H1 (cell line): ENCODE data around the gene PTTG1IP. TPM values are rescaled to one million over a fixed set of nuclear protein-coding genes. Genes with fewer than 3 reads are reported as not detected.

Source experiments
- CTCF ChIA-PET: fragments of 300-600 bp; sonication (Branson Sonifier 250); formaldehyde crosslinking; loops from one replicate; lab custom pipeline; 2021; ENCODE audit not compliant: partially characterized antibody; lab: Charles Lee
- POLR2A ChIA-PET: fragments of 300-600 bp; sonication (Branson Sonifier 250); formaldehyde crosslinking; loops from one replicate; lab custom pipeline; 2021; ENCODE audit warnings: inconsistent platforms; ENCODE audit not compliant: partially characterized antibody; lab: Charles Lee
- DNase-seq, 2 experiments: peaks; one replicate each; pipeline versions ENCODE4 v3.0.0 to v3.0.0-alpha.2; 2010 to 2022; ENCODE audit warnings: low spot score in 2 of 2, low read depth in 1 of 2, mixed read lengths in 1 of 2
- FAIRE-seq: peaks from 2 replicates; lab custom pipeline; 2011; peaks lifted over from hg19 to GRCh38; lab: Jason Lieb, UNC
- H2AFZ ChIP-seq: 2 replicates; pipeline ENCODE4 v1.8.1; 2012; ENCODE audit warnings: low read length, inconsistent platforms
- H2AK5ac ChIP-seq: 2 replicates; pipeline ENCODE4 v1.6.1; 2013; ENCODE audit warnings: low read depth, low read length
- H2BK120ac ChIP-seq: replicated peaks from 2 replicates; pipeline ENCODE3; 2013; ENCODE audit warnings: low read depth, low read length, inconsistent platforms
- H2BK12ac ChIP-seq: 2 replicates; pipeline ENCODE4 v1.6.1; 2013; ENCODE audit warnings: low read depth, low read length
- H2BK15ac ChIP-seq: 2 replicates; pipeline ENCODE4 v1.6.1; 2013; ENCODE audit warnings: low read length
- H2BK20ac ChIP-seq: 2 replicates; pipeline ENCODE4 v1.6.1; 2013; ENCODE audit warnings: low read length
- H2BK5ac ChIP-seq: 2 replicates; pipeline ENCODE4 v1.6.1; 2013; ENCODE audit warnings: low read depth, low read length
- H3K14ac ChIP-seq: 2 replicates; pipeline ENCODE4 v1.6.1; 2013; ENCODE audit warnings: inconsistent platforms; ENCODE audit not compliant: insufficient read length
- H3K18ac ChIP-seq: 2 replicates; pipeline ENCODE4 v1.6.1; 2013; ENCODE audit warnings: low read length; ENCODE audit errors: extremely low read depth
- H3K23ac ChIP-seq: 2 replicates; pipeline ENCODE4 v1.6.1; 2013; ENCODE audit warnings: inconsistent platforms; ENCODE audit not compliant: insufficient read length
- H3K23me2 ChIP-seq: 2 replicates; pipeline ENCODE4 v1.6.1; 2013; ENCODE audit warnings: low read depth, low read length
- H3K27ac ChIP-seq: 2 replicates; pipeline ENCODE4 v1.6.1; 2011; ENCODE audit warnings: low read depth, low read length, inconsistent platforms
- H3K27me3 ChIP-seq, 4 experiments: replicated peaks in 1 of 4; 1 replicate in 1 of 4; 2 replicates in 3 of 4; pipeline versions ENCODE4 v1.6.1 to v1.8.1; 2011 to 2013; ENCODE audit warnings: low read length in 3 of 4, mild to moderate bottlenecking in 3 of 4, inconsistent platforms in 2 of 4, mixed read lengths in 2 of 4, moderate library complexity in 1 of 4; ENCODE audit not compliant: control insufficient read depth in 3 of 4, insufficient read depth in 3 of 4; ENCODE audit errors: extremely low read depth in 1 of 4
- H3K36me3 ChIP-seq, 4 experiments: 2 replicates each; pipeline versions ENCODE4 v1.6.1 to v1.8.1; 2011 to 2013; ENCODE audit warnings: mild to moderate bottlenecking in 4 of 4, low read length in 3 of 4, moderate library complexity in 2 of 4, control low read depth in 1 of 4, inconsistent platforms in 1 of 4; ENCODE audit not compliant: insufficient read depth in 4 of 4, control insufficient read depth in 2 of 4
- H3K4ac ChIP-seq: replicated peaks from 2 replicates; pipeline ENCODE3; 2013; ENCODE audit warnings: low read length, low read depth, mixed read lengths, inconsistent platforms; ENCODE audit not compliant: insufficient read length
- H3K4me1 ChIP-seq, 4 experiments: replicated peaks in 1 of 4; 1 replicate in 1 of 4; 2 replicates in 3 of 4; pipeline versions ENCODE4 v1.6.1 to v1.8.1; 2011 to 2013; ENCODE audit warnings: low read length in 3 of 4, inconsistent platforms in 2 of 4, mixed read lengths in 1 of 4; ENCODE audit not compliant: insufficient read depth in 4 of 4, control insufficient read depth in 3 of 4
- H3K4me2 ChIP-seq, 2 experiments: 2 replicates each; pipeline versions ENCODE4 v1.6.1 to v1.8.1; 2011 to 2013; ENCODE audit warnings: low read depth in 2 of 2, low read length in 2 of 2, control low read depth in 1 of 2, inconsistent platforms in 1 of 2, mild to moderate bottlenecking in 1 of 2; ENCODE audit not compliant: insufficient read depth in 1 of 2
- H3K4me3 ChIP-seq, 4 experiments: fragments of 200-600, 300-600 bp in 1 of 4; sonication (generic), shearing (Covaris generic), sonication (Bioruptor Twin) in 1 of 4; 2 replicates each; pipeline versions ENCODE4 v1.5.1 to v1.8.1; 2011 to 2016; ENCODE audit warnings: low read length in 4 of 4, low read depth in 3 of 4, control low read depth in 2 of 4, inconsistent platforms in 2 of 4, mild to moderate bottlenecking in 2 of 4, mixed read lengths in 1 of 4, moderate library complexity in 1 of 4; ENCODE audit not compliant: insufficient read depth in 2 of 4; ENCODE audit errors: extremely low read depth in 1 of 4
- H3K56ac ChIP-seq: replicated peaks from 2 replicates; pipeline ENCODE3; 2013; ENCODE audit warnings: low read depth, mild to moderate bottlenecking, mixed read lengths, low read length, inconsistent platforms; ENCODE audit not compliant: insufficient read length
- H3K79me1 ChIP-seq: 2 replicates; pipeline ENCODE4 v1.6.1; 2013; ENCODE audit warnings: low read depth, low read length, control low read depth
- H3K79me2 ChIP-seq, 2 experiments: 2 replicates each; pipeline versions ENCODE4 v1.6.1 to v1.8.1; 2012 to 2013; ENCODE audit warnings: low read length in 2 of 2, mild to moderate bottlenecking in 2 of 2, inconsistent platforms in 1 of 2; ENCODE audit not compliant: insufficient read depth in 2 of 2, control insufficient read depth in 1 of 2
- H3K9ac ChIP-seq, 4 experiments: replicated peaks in 1 of 4; 1 replicate in 1 of 4; 2 replicates in 3 of 4; pipeline versions ENCODE4 v1.6.1 to v1.8.1; 2011 to 2013; ENCODE audit warnings: low read depth in 3 of 4, low read length in 3 of 4, control low read depth in 2 of 4, mild to moderate bottlenecking in 2 of 4, moderate library complexity in 2 of 4, inconsistent platforms in 1 of 4; ENCODE audit errors: extremely low read depth in 1 of 4
- H3K9me3 ChIP-seq, 2 experiments: 2 replicates each; pipeline versions ENCODE4 v1.6.1 to v1.8.1; 2012 to 2013; ENCODE audit warnings: mild to moderate bottlenecking in 2 of 2, moderate library complexity in 2 of 2, control low read depth in 1 of 2, inconsistent platforms in 1 of 2, low read depth in 1 of 2, low read length in 1 of 2, mixed read lengths in 1 of 2; ENCODE audit not compliant: insufficient read depth in 2 of 2
- H4K20me1 ChIP-seq, 2 experiments: replicated peaks in 1 of 2; 2 replicates each; pipeline versions ENCODE3 to v1.8.1; 2011 to 2013; ENCODE audit warnings: inconsistent platforms in 2 of 2, low read length in 2 of 2, mild to moderate bottlenecking in 1 of 2; ENCODE audit not compliant: insufficient read depth in 2 of 2, control insufficient read depth in 1 of 2
- H4K5ac ChIP-seq: 2 replicates; pipeline ENCODE4 v1.6.1; 2013; ENCODE audit warnings: low read length, low read depth, mixed read lengths, inconsistent platforms; ENCODE audit not compliant: insufficient read length
- H4K8ac ChIP-seq: 2 replicates; pipeline ENCODE4 v1.8.0; 2013; ENCODE audit warnings: mild to moderate bottlenecking, moderate library complexity, low read length, inconsistent platforms; ENCODE audit not compliant: insufficient read depth; ENCODE audit errors: extremely low read depth
- H4K91ac ChIP-seq: replicated peaks from 2 replicates; pipeline ENCODE3; 2013; ENCODE audit warnings: low read length, mixed read lengths, inconsistent platforms; ENCODE audit not compliant: insufficient read length
- ASH2L ChIP-seq: fragments of 200-600, 300-600 bp; sonication (generic); IDR thresholded peaks from one replicate; pipeline ENCODE4 v1.7.1; 2017; ENCODE audit warnings: low read length
- BACH1 ChIP-seq: IDR thresholded peaks from 2 replicates; pipeline ENCODE4 v1.6.1; 2012; ENCODE audit warnings: low read length, improper control_type of control experiment
- CBX8 ChIP-seq: fragments of 300-800, 300-1000 bp; sonication (generic); IDR thresholded peaks from 2 replicates; pipeline ENCODE4 v1.7.1; 2016; ENCODE audit warnings: low read depth, low read length, borderline replicate concordance
- CHD2 ChIP-seq: IDR thresholded peaks from 2 replicates; pipeline ENCODE4 v1.6.1; 2012; ENCODE audit warnings: low read length, improper control_type of control experiment
- CREB1 ChIP-seq: IDR thresholded peaks from 2 replicates; pipeline ENCODE4 v1.6.1; 2012; ENCODE audit warnings: inconsistent platforms
- GABPA ChIP-seq: IDR thresholded peaks from 2 replicates; pipeline ENCODE4 v1.6.1; 2011; ENCODE audit warnings: mild to moderate bottlenecking, low read length, moderate library complexity, borderline replicate concordance; ENCODE audit not compliant: insufficient read depth
- KDM5A ChIP-seq: fragments of 200-600 bp; IDR thresholded peaks from 2 replicates; pipeline ENCODE4 v1.7.1; 2012; ENCODE audit warnings: mild to moderate bottlenecking, low read length, inconsistent platforms, mixed read lengths
- RNF2 ChIP-seq: fragments of 200-900, 300-1000 bp; sonication (generic); IDR thresholded peaks from 2 replicates; pipeline ENCODE4 v1.7.1; 2016; ENCODE audit warnings: borderline replicate concordance, low read depth, mild to moderate bottlenecking, antibody characterized with exemption, low read length; ENCODE audit not compliant: poor library complexity, severe bottlenecking; ENCODE audit errors: missing control alignments
- TCF12 ChIP-seq: IDR thresholded peaks from 2 replicates; pipeline ENCODE4 v1.6.1; 2011; ENCODE audit warnings: low read depth, mild to moderate bottlenecking, low read length
- TEAD4 ChIP-seq: IDR thresholded peaks from 2 replicates; pipeline ENCODE4 v1.6.1; 2012; ENCODE audit warnings: low read depth, low read length, inconsistent platforms, mixed read lengths
- YY1 ChIP-seq: IDR thresholded peaks from 2 replicates; pipeline ENCODE4 v1.6.1; 2011; ENCODE audit warnings: low read depth, mild to moderate bottlenecking, low read length
- ZNF274 ChIP-seq: IDR thresholded peaks from 2 replicates; pipeline ENCODE4 v1.7.0; 2012; ENCODE audit warnings: low read length, borderline replicate concordance; ENCODE audit errors: extremely low read depth
- WGBS, 2 experiments: shearing (Covaris generic) in 1 of 2; methylation state at CpG; one replicate each; pipeline versions ENCODE4 v1.1.6 to v1.1.7; 2013 to 2015; ENCODE audit warnings: low lambda C conversion rate in 2 of 2, mixed read lengths in 2 of 2, inconsistent platforms in 1 of 2, low coverage in 1 of 2, missing lambda C conversion rate in 1 of 2; ENCODE audit not compliant: insufficient replicate concordance in 2 of 2, insufficient coverage in 1 of 2, insufficient read length in 1 of 2; ENCODE audit errors: extremely low coverage in 1 of 2, missing lambda C conversion rate in 1 of 2; 5-methylcytosine and 5-hydroxymethylcytosine counted together
- polyA plus RNA-seq, 7 experiments: library from polyadenylated mRNA; depleted of rRNA in 3 of 7; stranded (reverse) in 5 of 7; unstranded in 2 of 7; fragments of >200 nt in 5 of 7; fragments of 200-250 nt in 2 of 7; gene quantifications; 1 replicate in 5 of 7; 2 replicates in 1 of 7; 4 replicates in 1 of 7; pipeline versions ENCODE4 v1.2.1 to v1.2.3, GENCODE V29; 2011 to 2013; ENCODE audit warnings: missing spikeins in 2 of 7, mixed read lengths in 2 of 7
- total RNA-seq: library from RNA; stranded (reverse); fragmentation: NEBNext Ultra II Directional; extraction: Animal tissue kit (Norgen Biotek cat#: 25700); gene quantifications from 2 replicates; pipeline ENCODE4 v1.2.1, GENCODE V29; 2021
- TF ChIP-seq, protein P1 (sequence below): IDR thresholded peaks from 2 replicates; pipeline ENCODE4 v1.6.1; 2012; ENCODE audit warnings: inconsistent platforms

PTTG1IP gene
- total and polyA plus RNA-seq, 2 of the 8 experiments (the other 6 are each of a cell fraction or from before 2014, with no cell fraction given) = 90.8 to 130 TPM

DNA sequence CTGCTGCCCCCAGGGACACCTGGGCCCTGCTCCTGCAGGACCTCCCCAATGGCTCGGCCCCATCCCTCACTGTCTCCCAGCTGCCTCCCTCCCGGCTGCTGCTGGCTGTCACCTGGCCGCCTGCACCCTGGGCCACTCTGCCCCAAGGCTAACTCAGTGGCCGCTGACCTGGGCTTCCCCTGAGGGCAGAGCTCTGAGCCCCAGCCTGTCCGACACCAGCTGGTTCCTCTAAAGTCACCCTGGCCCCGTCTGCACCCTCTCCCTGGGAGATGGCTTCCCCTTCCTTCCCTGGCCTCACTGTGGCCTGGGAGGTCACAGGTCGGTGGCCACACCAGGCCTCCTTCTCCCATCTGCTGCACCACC, 32.2 kb upstream of the PTTG1IP start:
- Histone ChIP-seq H3K4me1 (peaks cover 0 to 11% (median 0%) of the 10 kb centered on the region in 4 experiments; a peak in 3 of 7 replicates), H3K79me1 (no peaks in the 10 kb centered on the region), H3K36me3 (no peaks in the 10 kb centered on the region; a peak in 1 of 8 replicates), H2AK5ac (no peak overlapping the region), H3K18ac (no peak overlapping the region), H3K9me3 (no peaks in the 10 kb centered on the region; a peak in 1 of 4 replicates), H3K4me2 (no peak overlapping the region), H4K5ac (no peak overlapping the region)
- CTCF ChIA-PET = interaction anchor here (0.8 to 3.3 kb wide), 3 partner anchors 13 to 370 kb away, joined by 3 to 24 read pairs (median 4); no protein-coding TSS in a partner anchor
- TF ChIP-seq, protein P1, sequence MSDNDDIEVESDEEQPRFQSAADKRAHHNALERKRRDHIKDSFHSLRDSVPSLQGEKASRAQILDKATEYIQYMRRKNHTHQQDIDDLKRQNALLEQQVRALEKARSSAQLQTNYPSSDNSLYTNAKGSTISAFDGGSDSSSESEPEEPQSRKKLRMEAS = no peak
- TF ChIP-seq RNF2 (no peak), KDM5A (no peak), ASH2L (no peak), BACH1 (no peak), CHD2 (no peak), CREB1 (no peak), ZNF274 (no peak), CBX8 (no peak), TEAD4 (no peak), TCF12 (no peak), GABPA (no peak), YY1 (no peak)
- TF ChIP-seq, all 59 proteins: peak for 0
- H2BK20ac ChIP-seq = no peak overlapping the region
- H4K8ac ChIP-seq = peak overlapping the region; percentile 14; the same call in 1 of the 2 replicates
- no peak overlapping the region for H2AFZ ChIP-seq
- no peak overlapping the region for H3K14ac ChIP-seq
- DNase-seq (no peak), FAIRE-seq (no peak)
- H2BK15ac ChIP-seq = no peak overlapping the region
- 83% methylated on average over 6 of the region's 7 CpGs; no CpG with 5 or more reads in 1 of the 2 experiments for WGBS, 2 experiments
- H3K27ac ChIP-seq = no peak overlapping the region; the same call in 1 of the 2 replicates
- H3K27me3 ChIP-seq = peaks cover 0 to 2% (median 1%) of the 10 kb centered on the region in 4 experiments; a peak in 1 of 7 replicates
- H2BK12ac ChIP-seq = no peak overlapping the region
- H3K4me3 ChIP-seq = no peak overlapping the region
- no peak overlapping the region for H3K56ac ChIP-seq
- H3K9ac ChIP-seq = no peak overlapping the region
- POLR2A ChIA-PET = interaction anchor here (1.7 kb wide), 1 partner anchor 21 kb away, joined by 4 read pairs; no protein-coding TSS in a partner anchor
- peak overlapping the region; percentile 30 for H4K91ac ChIP-seq
- H3K79me2 ChIP-seq = no peaks in the 10 kb centered on the region
- H2BK120ac ChIP-seq = no peak overlapping the region
- peaks cover 0 to 11% of the 10 kb centered on the region in 2 experiments for H4K20me1 ChIP-seq
- no peak overlapping the region for H2BK5ac ChIP-seq
- H3K23me2 ChIP-seq = peaks cover 6% of the 10 kb centered on the region; the same call in 1 of the 2 replicates
- no peak overlapping the region for H3K4ac ChIP-seq
- no peak overlapping the region for H3K23ac ChIP-seq
